Mesodermal cell (in vitro differentiated cells): ENCODE data around the gene ZNF580.

Experiments
- H3K27ac ChIP-seq: 2 replicates; pipeline ENCODE4 v1.7.0; 2013; ENCODE audit warnings: mild to moderate bottlenecking, low read depth, low read length, moderate library complexity; ENCODE audit not compliant: severe bottlenecking
- H3K36me3 ChIP-seq: 2 replicates; pipeline ENCODE4 v1.7.1; 2013; ENCODE audit warnings: mild to moderate bottlenecking, low read length, moderate library complexity; ENCODE audit not compliant: control insufficient read depth, insufficient read depth
- H3K4me1 ChIP-seq: one replicate; pipeline ENCODE4 v1.7.1; 2013; ENCODE audit warnings: mild to moderate bottlenecking, low read length; ENCODE audit not compliant: insufficient read depth, control insufficient read depth, poor library complexity, severe bottlenecking
- H3K4me3 ChIP-seq: 2 replicates; pipeline ENCODE4 v1.7.0; 2013; ENCODE audit warnings: low read length, control low read depth, mild to moderate bottlenecking; ENCODE audit not compliant: insufficient read depth, poor library complexity, severe bottlenecking; ENCODE audit errors: extremely low read depth
- H3K9me3 ChIP-seq: 2 replicates; pipeline ENCODE4 v1.7.1; 2013; ENCODE audit warnings: mild to moderate bottlenecking, low read length, moderate library complexity; ENCODE audit not compliant: control insufficient read depth
- WGBS, 2 experiments: methylation state at CpG; one replicate each; pipeline ENCODE4 v1.1.5; 2013; ENCODE audit warnings: missing lambda C conversion rate in 2 of 2; ENCODE audit not compliant: insufficient coverage in 2 of 2; 5-methylcytosine and 5-hydroxymethylcytosine counted together

The ZNF580 gene

DNA sequence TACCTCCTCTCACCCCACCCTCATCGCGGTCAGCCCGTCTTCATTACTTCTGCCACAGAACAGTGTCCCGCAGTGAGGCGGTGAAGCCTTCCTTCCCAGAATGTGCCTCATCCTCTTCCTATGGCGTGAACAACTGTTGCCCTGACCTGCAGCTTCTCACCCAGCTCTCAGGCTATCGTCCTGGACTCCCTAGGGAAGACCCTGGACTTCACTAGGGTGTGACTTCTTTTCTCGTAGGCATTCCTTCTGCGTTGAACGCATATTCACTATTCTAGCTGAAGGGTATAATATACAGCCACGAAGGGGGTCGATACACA, 34.4 kb upstream of the ZNF580 start:
- WGBS, 2 experiments = 29 to 34% methylated on average over 12 of the region's 12 CpGs
- Histone ChIP-seq H3K4me3 (peak overlapping the region; percentile 89), H3K4me1 (peaks cover 4% of the 10 kb centered on the region), H3K27ac (peak overlapping the region; percentile 94), H3K36me3 (peaks cover 48% of the 10 kb centered on the region), H3K9me3 (no peaks in the 10 kb centered on the region)

DNA sequence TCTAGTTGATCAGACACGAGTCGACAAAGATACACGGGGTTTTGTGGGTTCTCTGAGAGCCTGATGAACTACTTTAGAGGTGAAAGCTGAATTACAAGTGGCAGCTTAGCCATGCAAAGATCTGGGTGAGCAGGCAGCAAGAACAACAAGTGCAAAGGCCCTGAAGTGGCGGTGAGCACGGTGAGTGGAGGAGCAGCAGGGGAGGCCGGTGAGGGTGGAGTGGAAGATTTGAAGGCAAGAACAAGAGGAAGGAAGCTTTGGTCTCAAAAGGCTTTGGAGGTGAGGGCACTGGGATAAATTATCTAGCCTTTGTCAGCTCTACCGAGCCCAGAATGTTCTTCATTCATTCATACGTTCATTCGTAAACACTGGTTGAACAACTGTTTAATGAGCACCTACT, 34.0 kb upstream of the ZNF580 start:
- Histone ChIP-seq H3K4me3 (peak overlapping the region; percentile 89), H3K9me3 (no peaks in the 10 kb centered on the region), H3K36me3 (peaks cover 48% of the 10 kb centered on the region), H3K4me1 (peaks cover 3% of the 10 kb centered on the region), H3K27ac (no peak overlapping the region)
- WGBS, 2 experiments = 85 to 95% methylated on average over 6 to 7 of the region's 9 CpGs

DNA sequence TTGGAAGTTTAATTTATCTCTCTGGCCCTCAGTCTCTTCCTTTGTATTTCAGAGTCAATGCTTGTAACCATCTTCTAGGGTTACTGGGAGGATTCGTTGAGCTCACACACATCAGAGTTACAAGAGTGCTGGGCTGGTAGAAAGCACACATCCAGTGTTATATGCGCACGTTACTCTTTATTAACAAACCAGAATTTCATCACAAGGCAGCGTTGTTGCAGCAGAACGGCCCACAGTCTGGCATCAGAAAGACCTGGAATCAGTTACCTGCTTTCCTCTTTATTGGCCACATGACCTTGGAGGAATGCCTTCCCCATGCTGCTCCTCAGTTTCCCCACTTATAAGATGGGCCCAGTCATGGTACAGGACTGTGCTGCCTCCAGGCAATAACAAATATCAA, 31.5 kb upstream of the ZNF580 start:
- no peak overlapping the region for H3K27ac ChIP-seq
- H3K9me3 ChIP-seq = no peaks in the 10 kb centered on the region
- WGBS, 2 experiments = 93 to 100% methylated on average over 4 to 5 of the region's 5 CpGs
- H3K36me3 ChIP-seq = peaks cover 50% of the 10 kb centered on the region
- peaks cover 3% of the 10 kb centered on the region for H3K4me1 ChIP-seq
- no peak overlapping the region for H3K4me3 ChIP-seq

DNA sequence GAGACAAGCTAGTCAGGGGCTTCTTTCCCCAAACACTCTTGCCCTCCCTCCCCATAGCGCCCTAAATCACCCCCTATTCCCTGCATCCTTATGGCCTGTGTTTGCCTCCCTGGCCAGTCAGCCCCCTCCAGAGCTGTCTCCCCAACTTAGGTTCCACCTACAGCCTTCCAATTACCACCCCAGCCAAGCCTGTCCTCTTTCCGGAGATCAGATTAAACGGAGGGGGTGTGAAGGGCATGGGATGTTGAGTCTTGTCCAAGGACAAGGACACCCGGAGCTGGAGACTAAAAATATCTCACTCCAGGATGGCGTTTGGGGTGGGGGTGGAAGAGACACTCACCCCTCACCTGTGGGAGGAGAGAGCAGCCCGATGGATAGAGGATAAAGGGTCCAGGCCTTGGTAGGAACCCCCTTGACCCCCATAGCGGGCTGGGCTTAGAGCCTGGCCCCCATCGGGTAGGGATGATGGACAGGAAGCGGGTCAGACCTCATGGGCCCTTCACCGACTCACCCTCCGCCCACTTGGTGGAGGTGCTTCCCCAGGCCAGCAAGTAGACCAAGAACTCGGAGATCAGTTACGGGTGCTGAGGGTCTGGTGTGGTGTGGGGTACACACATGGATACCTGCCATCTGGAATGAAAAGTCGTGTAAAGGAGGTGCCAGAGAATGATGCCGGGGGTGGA, 29.4 kb upstream of the ZNF580 start:
- Histone ChIP-seq H3K9me3 (no peaks in the 10 kb centered on the region), H3K4me1 (peaks cover 3% of the 10 kb centered on the region), H3K27ac (no peak overlapping the region), H3K36me3 (peaks cover 59% of the 10 kb centered on the region), H3K4me3 (no peak overlapping the region)
- 95 to 98% methylated on average over 6 to 11 of the region's 15 CpGs for WGBS, 2 experiments

DNA sequence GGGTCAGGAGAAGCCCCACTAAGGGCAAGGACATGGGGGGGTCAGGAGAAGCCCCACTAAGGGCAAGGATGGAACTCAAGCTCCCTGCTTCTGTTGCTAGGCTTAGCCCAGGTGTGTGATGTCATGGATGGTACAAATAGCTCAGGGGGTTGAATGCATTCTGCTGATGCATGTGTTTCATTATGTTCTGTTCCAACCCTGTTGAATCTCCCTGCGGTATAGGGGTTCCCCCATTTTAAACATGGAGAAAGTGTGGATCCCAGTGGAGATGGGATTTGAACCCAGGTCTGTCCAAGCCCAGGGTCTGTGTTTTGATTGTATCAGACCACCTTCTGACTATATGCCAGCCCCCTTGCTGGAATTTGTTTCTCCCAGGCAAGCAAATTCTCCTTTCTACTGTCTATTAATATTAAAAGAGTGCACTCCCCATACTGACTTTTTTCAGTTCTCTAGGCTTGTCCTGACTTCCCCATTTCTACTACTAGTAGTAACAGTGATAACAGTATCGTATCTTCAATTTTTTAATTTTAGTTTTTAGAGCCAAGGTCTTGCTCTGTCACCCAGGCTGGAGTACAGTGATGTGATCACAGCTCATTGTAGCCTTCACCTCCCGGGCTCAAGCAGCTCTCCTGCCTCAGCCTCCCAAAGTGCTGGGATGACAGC, 28.7 kb upstream of the ZNF580 start:
- Histone ChIP-seq H3K36me3 (peaks cover 58% of the 10 kb centered on the region), H3K4me1 (no peaks in the 10 kb centered on the region), H3K4me3 (no peak overlapping the region), H3K27ac (no peak overlapping the region), H3K9me3 (no peaks in the 10 kb centered on the region)
- WGBS, 2 experiments = 100% methylated on average over 2 to 3 of the region's 3 CpGs

DNA sequence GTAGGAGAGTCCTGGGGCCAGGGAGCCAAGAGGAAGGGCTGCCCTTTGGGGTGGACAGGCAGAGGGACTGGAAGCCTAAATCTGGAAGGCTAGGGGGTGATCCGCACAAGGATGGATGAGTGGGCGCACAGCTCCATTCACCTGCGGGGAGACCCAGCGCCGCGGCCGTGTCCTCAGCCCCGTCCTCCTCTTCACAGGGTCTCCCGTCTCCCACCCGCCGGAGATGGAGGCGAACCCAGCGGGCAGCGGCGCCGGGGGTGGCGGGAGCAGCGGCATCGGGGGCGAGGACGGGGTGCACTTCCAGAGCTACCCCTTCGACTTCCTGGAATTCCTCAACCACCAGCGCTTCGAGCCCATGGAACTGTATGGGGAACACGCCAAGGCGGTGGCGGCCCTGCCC, 27.4 kb upstream of the ZNF580 start:
- Histone ChIP-seq H3K36me3 (peaks cover 59% of the 10 kb centered on the region), H3K4me3 (no peak overlapping the region)
- WGBS, 2 experiments = 96 to 99% methylated on average over 22 of the region's 27 CpGs

DNA sequence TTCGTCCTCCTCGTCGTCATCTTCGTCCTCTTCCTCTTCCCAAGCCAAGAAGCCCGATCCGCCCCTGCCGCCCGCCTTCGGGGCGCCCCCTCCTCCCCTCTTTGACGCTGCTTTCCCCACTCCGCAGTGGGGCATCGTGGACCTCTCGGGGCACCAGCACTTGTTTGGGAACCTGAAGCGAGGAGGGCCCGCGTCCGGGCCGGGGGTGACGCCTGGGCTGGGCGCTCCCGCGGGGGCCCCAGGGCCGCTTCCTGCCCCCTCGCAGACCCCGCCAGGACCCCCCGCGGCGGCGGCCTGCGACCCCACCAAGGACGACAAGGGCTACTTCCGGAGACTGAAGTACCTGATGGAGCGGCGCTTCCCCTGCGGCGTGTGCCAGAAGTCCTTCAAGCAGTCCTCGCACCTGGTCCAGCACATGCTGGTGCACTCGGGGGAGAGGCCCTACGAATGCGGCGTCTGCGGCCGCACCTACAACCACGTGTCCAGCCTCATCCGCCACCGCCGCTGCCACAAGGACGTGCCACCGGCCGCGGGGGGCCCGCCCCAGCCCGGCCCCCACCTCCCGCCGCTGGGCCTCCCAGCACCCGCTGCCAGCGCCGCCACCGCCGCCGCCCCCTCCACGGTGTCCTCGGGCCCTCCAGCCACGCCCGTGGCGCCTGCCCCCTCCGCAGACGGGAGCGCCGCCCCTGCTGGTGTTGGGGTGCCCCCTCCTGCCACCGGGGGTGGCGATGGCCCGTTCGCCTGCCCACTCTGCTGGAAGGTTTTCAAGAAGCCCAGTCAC, 26.7 kb upstream of the ZNF580 start:
- Histone ChIP-seq H3K27ac (no peak overlapping the region), H3K9me3 (no peaks in the 10 kb centered on the region), H3K36me3 (peaks cover 53% of the 10 kb centered on the region), H3K4me3 (no peak overlapping the region), H3K4me1 (no peaks in the 10 kb centered on the region)
- WGBS, 2 experiments = 96 to 97% methylated on average over 56 to 66 of the region's 75 CpGs

More for the DNA sequence above, 27.4 kb upstream of the ZNF580 start:
- Histone ChIP-seq H3K27ac (no peak overlapping the region), H3K4me1 (no peaks in the 10 kb centered on the region), H3K9me3 (no peaks in the 10 kb centered on the region)

DNA sequence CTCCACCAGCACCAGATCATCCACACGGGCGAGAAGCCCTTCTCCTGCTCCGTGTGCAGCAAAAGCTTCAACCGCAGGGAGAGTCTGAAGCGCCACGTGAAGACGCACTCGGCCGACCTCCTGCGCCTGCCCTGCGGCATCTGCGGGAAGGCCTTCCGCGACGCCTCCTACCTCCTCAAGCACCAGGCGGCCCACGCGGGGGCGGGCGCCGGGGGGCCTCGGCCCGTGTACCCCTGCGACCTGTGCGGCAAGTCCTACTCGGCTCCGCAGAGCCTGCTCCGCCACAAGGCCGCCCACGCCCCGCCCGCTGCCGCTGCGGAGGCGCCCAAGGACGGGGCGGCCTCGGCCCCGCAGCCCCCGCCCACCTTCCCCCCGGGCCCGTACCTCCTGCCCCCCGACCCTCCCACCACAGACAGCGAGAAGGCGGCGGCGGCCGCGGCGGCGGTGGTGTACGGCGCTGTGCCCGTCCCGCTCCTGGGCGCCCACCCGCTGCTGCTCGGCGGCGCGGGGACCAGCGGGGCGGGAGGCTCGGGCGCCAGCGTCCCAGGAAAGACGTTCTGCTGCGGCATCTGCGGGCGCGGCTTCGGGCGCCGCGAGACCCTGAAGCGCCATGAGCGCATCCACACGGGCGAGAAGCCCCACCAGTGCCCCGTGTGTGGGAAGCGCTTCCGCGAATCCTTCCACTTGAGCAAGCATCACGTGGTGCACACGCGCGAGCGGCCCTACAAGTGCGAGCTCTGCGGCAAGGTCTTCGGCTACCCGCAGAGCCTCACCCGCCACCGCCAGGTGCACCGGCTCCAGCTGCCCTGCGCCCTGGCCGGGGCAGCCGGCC, 25.9 kb upstream of the ZNF580 start:
- 95 to 98% methylated on average over 61 to 84 of the region's 98 CpGs for WGBS, 2 experiments
- no peaks in the 10 kb centered on the region for H3K4me1 ChIP-seq
- H3K9me3 ChIP-seq = no peaks in the 10 kb centered on the region
- no peak overlapping the region for H3K4me3 ChIP-seq
- H3K27ac ChIP-seq = no peak overlapping the region
- peaks cover 49% of the 10 kb centered on the region for H3K36me3 ChIP-seq

DNA sequence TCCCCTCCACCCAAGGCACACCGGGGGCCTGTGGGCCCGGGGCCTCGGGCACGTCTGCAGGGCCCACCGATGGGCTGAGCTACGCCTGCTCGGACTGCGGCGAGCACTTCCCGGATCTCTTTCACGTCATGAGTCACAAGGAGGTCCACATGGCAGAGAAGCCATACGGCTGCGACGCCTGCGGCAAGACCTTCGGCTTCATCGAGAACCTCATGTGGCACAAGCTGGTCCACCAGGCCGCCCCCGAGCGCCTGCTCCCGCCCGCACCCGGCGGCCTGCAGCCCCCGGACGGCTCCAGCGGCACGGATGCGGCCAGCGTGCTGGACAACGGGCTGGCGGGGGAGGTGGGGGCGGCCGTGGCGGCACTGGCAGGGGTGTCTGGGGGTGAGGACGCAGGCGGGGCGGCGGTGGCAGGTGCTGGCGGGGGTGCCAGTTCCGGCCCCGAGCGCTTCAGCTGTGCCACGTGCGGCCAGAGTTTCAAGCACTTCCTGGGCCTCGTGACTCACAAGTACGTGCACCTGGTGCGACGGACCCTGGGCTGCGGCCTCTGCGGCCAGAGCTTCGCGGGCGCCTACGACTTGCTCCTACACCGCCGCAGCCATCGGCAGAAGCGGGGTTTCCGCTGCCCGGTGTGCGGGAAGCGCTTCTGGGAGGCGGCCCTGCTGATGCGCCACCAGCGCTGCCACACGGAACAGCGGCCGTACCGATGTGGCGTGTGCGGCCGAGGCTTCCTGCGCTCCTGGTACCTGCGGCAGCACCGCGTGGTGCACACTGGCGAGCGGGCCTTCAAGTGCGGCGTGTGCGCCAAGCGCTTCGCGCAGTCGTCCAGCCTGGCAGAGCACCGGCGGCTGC, 25.0 kb upstream of the ZNF580 start:
- H3K9me3 ChIP-seq = no peaks in the 10 kb centered on the region
- peaks cover 45% of the 10 kb centered on the region for H3K36me3 ChIP-seq
- WGBS, 2 experiments = 96 to 98% methylated on average over 79 to 87 of the region's 88 CpGs
- H3K4me1 ChIP-seq = no peaks in the 10 kb centered on the region
- H3K4me3 ChIP-seq = no peak overlapping the region
- H3K27ac ChIP-seq = no peak overlapping the region
